Measurements from ENCODE around the gene PLOD2.

DNA sequence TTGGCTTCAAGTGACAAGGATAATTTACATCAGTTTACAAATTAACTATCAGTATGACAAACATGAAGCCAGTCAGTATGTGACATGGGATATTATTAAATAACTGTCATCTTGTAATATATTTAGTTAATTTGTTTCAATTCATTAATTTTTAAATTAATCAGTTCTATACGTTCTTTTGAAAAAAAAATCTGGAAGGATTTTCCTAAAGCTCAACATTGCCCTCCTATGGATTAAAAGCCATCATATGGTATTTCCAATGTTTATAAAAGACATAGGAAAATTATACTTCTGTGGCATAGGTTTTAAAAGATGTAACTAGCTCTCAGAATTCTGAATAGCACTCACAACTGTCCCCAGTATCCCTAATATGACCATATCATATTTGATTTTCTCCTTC, 134.4 kb downstream of the PLOD2 start:
- TF ChIP-seq CEBPB (IDR thresholded peaks at IDR 0.05) (no peak), FOXM1 (IDR thresholded peaks at IDR 0.05; ENCODE audit: borderline replicate concordance, low read depth) (no peak), TEAD4 (IDR thresholded peaks at IDR 0.05) (no peak), EP300 (IDR thresholded peaks at IDR 0.05; ENCODE audit: borderline replicate concordance) (no peak), NFIC (IDR thresholded peaks at IDR 0.05) (no peak), EGR1 (IDR thresholded peaks at IDR 0.05) (no peak), YY1 (IDR thresholded peaks at IDR 0.05; ENCODE audit: low read depth) (no peak), RAD21 (IDR thresholded peaks at IDR 0.05; ENCODE audit: low read depth) (no peak), CREB1 (IDR thresholded peaks at IDR 0.05; ENCODE audit: low read depth) (no peak), TAF1 (IDR thresholded peaks at IDR 0.05; ENCODE audit: low read depth) (no peak)
- TF ChIP-seq, protein P1, sequence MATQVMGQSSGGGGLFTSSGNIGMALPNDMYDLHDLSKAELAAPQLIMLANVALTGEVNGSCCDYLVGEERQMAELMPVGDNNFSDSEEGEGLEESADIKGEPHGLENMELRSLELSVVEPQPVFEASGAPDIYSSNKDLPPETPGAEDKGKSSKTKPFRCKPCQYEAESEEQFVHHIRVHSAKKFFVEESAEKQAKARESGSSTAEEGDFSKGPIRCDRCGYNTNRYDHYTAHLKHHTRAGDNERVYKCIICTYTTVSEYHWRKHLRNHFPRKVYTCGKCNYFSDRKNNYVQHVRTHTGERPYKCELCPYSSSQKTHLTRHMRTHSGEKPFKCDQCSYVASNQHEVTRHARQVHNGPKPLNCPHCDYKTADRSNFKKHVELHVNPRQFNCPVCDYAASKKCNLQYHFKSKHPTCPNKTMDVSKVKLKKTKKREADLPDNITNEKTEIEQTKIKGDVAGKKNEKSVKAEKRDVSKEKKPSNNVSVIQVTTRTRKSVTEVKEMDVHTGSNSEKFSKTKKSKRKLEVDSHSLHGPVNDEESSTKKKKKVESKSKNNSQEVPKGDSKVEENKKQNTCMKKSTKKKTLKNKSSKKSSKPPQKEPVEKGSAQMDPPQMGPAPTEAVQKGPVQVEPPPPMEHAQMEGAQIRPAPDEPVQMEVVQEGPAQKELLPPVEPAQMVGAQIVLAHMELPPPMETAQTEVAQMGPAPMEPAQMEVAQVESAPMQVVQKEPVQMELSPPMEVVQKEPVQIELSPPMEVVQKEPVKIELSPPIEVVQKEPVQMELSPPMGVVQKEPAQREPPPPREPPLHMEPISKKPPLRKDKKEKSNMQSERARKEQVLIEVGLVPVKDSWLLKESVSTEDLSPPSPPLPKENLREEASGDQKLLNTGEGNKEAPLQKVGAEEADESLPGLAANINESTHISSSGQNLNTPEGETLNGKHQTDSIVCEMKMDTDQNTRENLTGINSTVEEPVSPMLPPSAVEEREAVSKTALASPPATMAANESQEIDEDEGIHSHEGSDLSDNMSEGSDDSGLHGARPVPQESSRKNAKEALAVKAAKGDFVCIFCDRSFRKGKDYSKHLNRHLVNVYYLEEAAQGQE (IDR thresholded peaks at IDR 0.05; ENCODE audit: low read depth) = no peak
- TF ChIP-seq, protein P2, sequence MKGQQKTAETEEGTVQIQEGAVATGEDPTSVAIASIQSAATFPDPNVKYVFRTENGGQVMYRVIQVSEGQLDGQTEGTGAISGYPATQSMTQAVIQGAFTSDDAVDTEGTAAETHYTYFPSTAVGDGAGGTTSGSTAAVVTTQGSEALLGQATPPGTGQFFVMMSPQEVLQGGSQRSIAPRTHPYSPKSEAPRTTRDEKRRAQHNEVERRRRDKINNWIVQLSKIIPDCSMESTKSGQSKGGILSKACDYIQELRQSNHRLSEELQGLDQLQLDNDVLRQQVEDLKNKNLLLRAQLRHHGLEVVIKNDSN (IDR thresholded peaks at IDR 0.05) = no peak
- TF ChIP-seq, protein P3, sequence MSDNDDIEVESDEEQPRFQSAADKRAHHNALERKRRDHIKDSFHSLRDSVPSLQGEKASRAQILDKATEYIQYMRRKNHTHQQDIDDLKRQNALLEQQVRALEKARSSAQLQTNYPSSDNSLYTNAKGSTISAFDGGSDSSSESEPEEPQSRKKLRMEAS (IDR thresholded peaks at IDR 0.05) = no peak
